Fibroblast of the aortic adventitia (primary cell): ENCODE measurements around the gene RRAGB. TPM values are rescaled to one million over a fixed set of nuclear protein-coding genes. Genes with fewer than 3 reads are reported as not detected.

Source experiments
- DNase-seq: peaks from one replicate; pipeline ENCODE4 v3.0.0-alpha.2; 2010; ENCODE audit warnings: low read depth
- H3K4me3 ChIP-seq: 2 replicates; pipeline ENCODE4 v1.5.1; 2011; ENCODE audit warnings: low read depth, mild to moderate bottlenecking, control low read depth, low read length, moderate library complexity
- total RNA-seq: library from RNA; depleted of rRNA; stranded (reverse); fragments of >200 nt; gene quantifications from 2 replicates; pipeline ENCODE4 v1.2.3, GENCODE V29; 2012; ENCODE audit warnings: low replicate concordance
- TF ChIP-seq, protein P1 (sequence below): IDR thresholded peaks from 2 replicates; pipeline ENCODE4 v1.5.1; 2011; ENCODE audit warnings: mild to moderate bottlenecking, low read length, control low read depth, inconsistent platforms; ENCODE audit not compliant: insufficient read depth

The RRAGB gene
- total RNA-seq, 1 donor, result 16.6 TPM

DNA sequence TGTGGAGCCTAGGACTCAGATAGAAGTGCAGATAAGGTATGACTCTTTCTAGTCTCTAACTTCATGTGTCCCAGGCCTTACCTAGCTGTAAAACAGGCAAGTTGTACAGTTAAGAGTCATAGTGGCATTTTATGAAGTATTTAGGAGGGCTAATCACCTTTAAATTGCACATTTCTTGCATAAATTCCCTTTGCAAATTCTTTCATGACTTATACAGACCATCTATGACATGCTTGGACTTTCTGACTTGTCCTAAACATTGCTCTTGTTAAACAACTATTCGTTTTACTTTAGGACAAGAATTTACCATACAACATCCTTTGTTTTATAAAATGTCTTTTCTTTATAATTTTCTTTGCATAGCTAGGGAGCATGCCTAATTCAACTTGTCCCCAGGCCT is 7.8 kb upstream of the RRAGB start:
- TF ChIP-seq, protein P1, sequence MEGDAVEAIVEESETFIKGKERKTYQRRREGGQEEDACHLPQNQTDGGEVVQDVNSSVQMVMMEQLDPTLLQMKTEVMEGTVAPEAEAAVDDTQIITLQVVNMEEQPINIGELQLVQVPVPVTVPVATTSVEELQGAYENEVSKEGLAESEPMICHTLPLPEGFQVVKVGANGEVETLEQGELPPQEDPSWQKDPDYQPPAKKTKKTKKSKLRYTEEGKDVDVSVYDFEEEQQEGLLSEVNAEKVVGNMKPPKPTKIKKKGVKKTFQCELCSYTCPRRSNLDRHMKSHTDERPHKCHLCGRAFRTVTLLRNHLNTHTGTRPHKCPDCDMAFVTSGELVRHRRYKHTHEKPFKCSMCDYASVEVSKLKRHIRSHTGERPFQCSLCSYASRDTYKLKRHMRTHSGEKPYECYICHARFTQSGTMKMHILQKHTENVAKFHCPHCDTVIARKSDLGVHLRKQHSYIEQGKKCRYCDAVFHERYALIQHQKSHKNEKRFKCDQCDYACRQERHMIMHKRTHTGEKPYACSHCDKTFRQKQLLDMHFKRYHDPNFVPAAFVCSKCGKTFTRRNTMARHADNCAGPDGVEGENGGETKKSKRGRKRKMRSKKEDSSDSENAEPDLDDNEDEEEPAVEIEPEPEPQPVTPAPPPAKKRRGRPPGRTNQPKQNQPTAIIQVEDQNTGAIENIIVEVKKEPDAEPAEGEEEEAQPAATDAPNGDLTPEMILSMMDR, result no peak
- DNase-seq, result no peak
- no peak overlapping the region for H3K4me3 ChIP-seq

DNA sequence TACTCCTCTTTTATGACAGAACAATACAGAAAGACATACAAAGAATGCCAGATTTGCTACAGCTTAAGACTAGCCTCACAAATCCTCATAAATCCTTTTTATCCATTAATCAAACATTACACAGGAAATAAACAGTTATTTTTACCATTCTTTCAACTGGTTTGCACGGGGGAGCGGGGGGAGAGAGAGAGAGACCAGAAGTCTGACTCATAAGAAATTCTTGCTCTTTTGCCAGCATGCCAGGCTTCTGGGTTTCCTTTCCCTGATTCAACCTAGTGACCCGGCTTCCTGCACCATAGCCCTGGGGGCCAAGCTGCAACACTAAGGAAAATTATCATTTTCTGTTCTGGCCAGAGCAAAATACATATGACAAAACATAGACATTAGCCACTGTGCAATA is 6.8 kb upstream of the RRAGB start:
- TF ChIP-seq, protein P1, result no peak
- H3K4me3 ChIP-seq, result no peak overlapping the region

DNA sequence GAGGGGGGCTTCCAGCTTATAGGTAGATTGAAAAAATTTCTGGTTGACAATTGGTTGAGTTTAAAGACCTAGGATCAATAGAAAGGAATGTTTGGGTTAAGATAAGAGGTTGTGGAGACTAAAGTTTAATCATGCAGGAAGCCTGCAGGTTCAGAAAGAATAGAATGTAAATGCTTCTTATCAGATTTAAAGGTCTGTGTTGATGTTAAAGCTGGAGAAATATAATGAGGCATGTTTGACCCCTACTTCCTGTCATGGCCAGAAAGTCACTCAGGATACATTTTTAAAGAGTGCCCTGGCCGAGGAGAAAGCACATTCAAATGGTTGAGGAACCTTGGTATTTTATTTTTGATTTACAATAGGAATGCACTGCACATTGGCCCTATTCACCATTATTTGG is 3.9 kb upstream of the RRAGB start:
- no peak overlapping the region for H3K4me3 ChIP-seq
- DNase-seq, result no peak
- TF ChIP-seq, protein P1, result no peak

More for the DNA sequence above, 6.8 kb upstream of the RRAGB start:
- DNase-seq, result peak; percentile 67

DNA sequence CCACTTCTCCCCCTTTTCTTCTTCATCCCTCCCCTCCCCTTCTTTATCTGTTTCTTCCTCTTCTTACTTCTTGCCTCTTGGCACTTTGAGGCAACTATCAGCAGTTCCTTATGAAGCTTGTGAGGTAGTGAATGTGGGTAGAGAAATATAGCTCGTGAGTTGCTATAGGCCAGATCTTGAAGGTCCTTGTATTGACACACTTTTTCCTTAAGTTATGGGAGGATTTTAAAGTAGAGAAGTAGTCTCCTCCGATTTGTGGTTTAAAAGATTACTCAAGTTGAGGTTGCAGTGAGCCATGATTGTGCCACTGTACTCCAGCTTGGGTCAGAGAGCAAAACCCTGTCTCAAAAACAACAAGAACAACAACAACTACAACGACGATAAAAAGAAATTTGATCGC is 3.4 kb upstream of the RRAGB start:
- TF ChIP-seq, protein P1, result no peak
- DNase-seq, result no peak
- H3K4me3 ChIP-seq, result no peak overlapping the region

DNA sequence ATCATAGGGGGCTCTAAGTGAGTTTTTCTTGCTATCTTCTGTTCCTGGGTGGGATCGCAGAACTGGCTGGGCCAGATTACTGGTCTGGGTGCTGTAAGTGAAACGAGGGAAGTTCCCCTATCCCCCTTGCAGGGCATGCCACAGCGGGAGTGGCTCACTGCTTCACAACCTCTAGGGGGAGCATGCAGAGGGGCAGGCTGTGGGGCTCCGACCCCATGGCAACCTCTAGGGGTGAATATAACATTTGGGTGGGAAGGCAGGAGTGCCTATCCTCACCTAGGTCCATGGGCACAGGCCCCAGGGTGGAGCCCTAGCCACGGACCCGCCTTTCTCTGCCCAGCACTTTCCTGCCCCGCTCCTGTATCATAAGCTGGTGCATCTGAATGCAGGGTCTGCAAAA is 1.7 kb upstream of the RRAGB start:
- TF ChIP-seq, protein P1, result no peak
- no peak for DNase-seq
- no peak overlapping the region for H3K4me3 ChIP-seq

DNA sequence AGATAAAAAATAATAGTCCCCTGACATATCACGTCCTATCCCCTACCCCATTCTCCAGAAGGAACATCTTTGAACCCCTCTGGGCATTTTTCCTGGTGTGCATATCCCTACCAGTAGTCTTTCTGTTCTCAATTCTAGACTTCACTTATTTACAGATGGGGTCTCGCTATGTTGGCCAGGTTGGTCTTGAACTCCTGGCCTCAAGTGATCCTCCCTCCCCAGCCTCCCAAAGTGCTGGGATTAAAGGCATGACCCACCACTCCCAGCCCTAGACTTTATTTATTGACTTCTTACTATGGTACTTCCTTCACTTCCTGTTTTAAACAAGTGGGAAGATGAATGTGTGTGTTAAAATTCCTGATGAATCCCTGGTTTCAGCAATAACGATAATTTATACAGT is 612 bp upstream of the RRAGB start:
- TF ChIP-seq, protein P1, result no peak
- no peak for DNase-seq
- peak overlapping the region; percentile 1 for H3K4me3 ChIP-seq

DNA sequence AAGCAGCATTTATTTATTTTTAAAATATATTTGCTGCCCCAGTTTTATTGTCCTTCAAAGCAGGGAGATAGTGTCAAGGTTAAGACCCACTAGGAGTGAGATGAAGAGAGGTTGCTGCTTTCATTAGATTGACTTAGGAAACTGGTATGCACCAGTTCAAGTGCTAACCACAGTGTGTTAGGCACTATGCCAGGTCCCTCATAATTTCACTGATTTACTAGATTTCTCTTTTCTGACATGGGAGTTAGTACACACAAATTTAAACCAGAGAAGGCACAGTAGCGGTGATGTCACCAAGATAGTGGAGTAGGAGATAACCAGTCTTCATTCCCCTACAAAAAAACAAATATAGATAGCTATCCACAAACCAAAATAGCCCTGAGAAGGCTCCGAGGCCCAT is 14.3 kb downstream of the RRAGB start:
- DNase-seq, result no peak
- no peak overlapping the region for H3K4me3 ChIP-seq
- TF ChIP-seq, protein P1, result no peak
